HEK293 (cell line): Measurements from ENCODE around the gene ANKRD13D.

Experiments
- CTCF ChIA-PET: fragments of 350-600 bp; formaldehyde crosslinking; extraction: SDS; loops from one replicate; lab custom pipeline; 2021; ENCODE audit warnings: antibody characterized with exemption; lab: Yijun Ruan, JAX
- POLR2A ChIA-PET: fragments of 300-600 bp; formaldehyde crosslinking; extraction: SDS; loops from one replicate; lab custom pipeline; 2020; ENCODE audit warnings: antibody characterized with exemption, inconsistent platforms; lab: Yijun Ruan, JAX
- H3K27ac ChIP-seq: fragments of 200-500 bp; sonication (Bioruptor generic); 2 replicates; pipeline ENCODE4 v1.5.1; 2014; ENCODE audit warnings: low read depth, low read length, control low read depth, inconsistent platforms; ENCODE audit errors: extremely low read depth
- H3K36me3 ChIP-seq, 2 experiments: fragments of 200-500 bp in 1 of 2; sonication (Bioruptor generic) in 1 of 2; 1 replicate in 1 of 2; 2 replicates in 1 of 2; pipeline ENCODE4 v1.5.1; 2014 to 2017; ENCODE audit warnings: inconsistent platforms in 2 of 2, low read length in 2 of 2; ENCODE audit not compliant: control insufficient read depth in 2 of 2, insufficient read depth in 1 of 2
- H3K4me1 ChIP-seq: fragments of 200-500 bp; sonication (Bioruptor generic); 2 replicates; pipeline ENCODE4 v1.5.1; 2014; ENCODE audit warnings: mild to moderate bottlenecking, low read length, inconsistent platforms; ENCODE audit not compliant: control insufficient read depth, insufficient read depth
- H3K4me3 ChIP-seq: 2 replicates; pipeline ENCODE4 v1.5.1; 2011; ENCODE audit warnings: low read depth, mild to moderate bottlenecking, control low read depth, low read length, moderate library complexity
- H3K9me3 ChIP-seq: fragments of 200-500 bp; sonication (Bioruptor generic); 2 replicates; pipeline ENCODE4 v1.5.1; 2014; ENCODE audit warnings: low read depth, low read length, inconsistent platforms; ENCODE audit not compliant: control insufficient read depth, insufficient read depth
- GLI2 ChIP-seq: fragments of 450-650 bp; formaldehyde crosslinking; IDR thresholded peaks from 2 replicates; pipeline ENCODE4; 2017; ENCODE audit warnings: missing biosample characterization, missing genetic modification characterization, low read depth, borderline replicate concordance
- SCRT1 ChIP-seq: fragments of 450-650 bp; formaldehyde crosslinking; IDR thresholded peaks from 2 replicates; pipeline ENCODE4 v1.5.1; 2016; ENCODE audit warnings: missing biosample characterization, missing genetic modification characterization, borderline replicate concordance
- ZNF292 ChIP-seq: fragments of 450-650 bp; formaldehyde crosslinking; IDR thresholded peaks from 2 replicates; pipeline ENCODE4 v1.5.1; 2016; ENCODE audit warnings: low read depth, missing biosample characterization, missing genetic modification characterization, borderline replicate concordance
- ZNF302 ChIP-seq: fragments of 450-650 bp; formaldehyde crosslinking; IDR thresholded peaks from 2 replicates; pipeline ENCODE4 v1.5.1; 2016; ENCODE audit warnings: missing biosample characterization, missing genetic modification characterization, low read depth
- ZNF561 ChIP-seq: fragments of 450-650 bp; IDR thresholded peaks from 2 replicates; pipeline ENCODE4 v1.5.1; 2018; ENCODE audit warnings: missing biosample characterization, missing genetic modification characterization, borderline replicate concordance
- ZNF596 ChIP-seq: fragments of 450-650 bp; IDR thresholded peaks from 2 replicates; pipeline ENCODE4 v1.5.0; 2018; ENCODE audit warnings: missing biosample characterization, mild to moderate bottlenecking, missing genetic modification characterization, moderate library complexity
- TF ChIP-seq, protein P1 (sequence below): fragments of 450-650 bp; formaldehyde crosslinking; conservative IDR thresholded peaks from 2 replicates; pipeline ENCODE4 v1.5.1; 2016; ENCODE audit warnings: low read depth, missing biosample characterization, missing genetic modification characterization
- TF ChIP-seq, protein P2 (sequence below): sonication (generic); formaldehyde crosslinking; IDR thresholded peaks from 2 replicates; pipeline ENCODE4 v1.8.1; 2022; ENCODE audit warnings: mild to moderate bottlenecking, moderate library complexity, missing genetic modification reagents
- TF ChIP-seq, protein P3 (sequence below): fragments of 450-650 bp; formaldehyde crosslinking; IDR thresholded peaks from 2 replicates; pipeline ENCODE4 v1.5.1; 2016; ENCODE audit warnings: missing biosample characterization, missing genetic modification characterization

Gene ANKRD13D

DNA sequence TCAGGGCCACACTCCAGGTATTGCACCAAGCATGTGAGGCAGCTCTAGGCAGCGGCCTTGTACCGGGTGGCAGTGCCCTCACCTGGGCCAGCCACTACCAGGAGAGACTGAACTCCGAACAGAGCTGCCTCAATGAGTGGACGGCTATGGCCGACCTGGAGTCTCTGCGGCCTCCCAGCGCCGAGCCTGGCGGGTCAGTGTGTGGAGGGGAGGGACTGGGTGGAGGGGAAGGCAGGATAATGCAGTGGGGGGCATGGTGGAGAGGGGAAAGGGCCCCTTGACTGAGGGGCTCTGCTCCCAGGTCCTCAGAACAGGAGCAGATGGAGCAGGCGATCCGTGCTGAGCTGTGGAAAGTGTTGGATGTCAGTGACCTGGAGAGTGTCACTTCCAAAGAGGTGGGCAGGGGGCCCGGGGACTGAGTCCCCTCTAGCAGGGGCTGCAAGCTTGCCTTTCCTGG is 18.5 kb downstream of the ANKRD13D start:
- Histone ChIP-seq H3K4me3 (no peak overlapping the region), H3K36me3 (peaks cover 0 to 46% of the 10 kb centered on the region in 2 experiments; a peak in 1 of 3 replicates), H3K27ac (no peak overlapping the region), H3K4me1 (no peaks in the 10 kb centered on the region), H3K9me3 (no peaks in the 10 kb centered on the region)
- ChIA-PET CTCF (no interaction called here), POLR2A (no interaction called here)
- TF ChIP-seq ZNF561 (tag by site-specific recombination) (no peak), GLI2 (no peak)
- TF ChIP-seq, protein P1, sequence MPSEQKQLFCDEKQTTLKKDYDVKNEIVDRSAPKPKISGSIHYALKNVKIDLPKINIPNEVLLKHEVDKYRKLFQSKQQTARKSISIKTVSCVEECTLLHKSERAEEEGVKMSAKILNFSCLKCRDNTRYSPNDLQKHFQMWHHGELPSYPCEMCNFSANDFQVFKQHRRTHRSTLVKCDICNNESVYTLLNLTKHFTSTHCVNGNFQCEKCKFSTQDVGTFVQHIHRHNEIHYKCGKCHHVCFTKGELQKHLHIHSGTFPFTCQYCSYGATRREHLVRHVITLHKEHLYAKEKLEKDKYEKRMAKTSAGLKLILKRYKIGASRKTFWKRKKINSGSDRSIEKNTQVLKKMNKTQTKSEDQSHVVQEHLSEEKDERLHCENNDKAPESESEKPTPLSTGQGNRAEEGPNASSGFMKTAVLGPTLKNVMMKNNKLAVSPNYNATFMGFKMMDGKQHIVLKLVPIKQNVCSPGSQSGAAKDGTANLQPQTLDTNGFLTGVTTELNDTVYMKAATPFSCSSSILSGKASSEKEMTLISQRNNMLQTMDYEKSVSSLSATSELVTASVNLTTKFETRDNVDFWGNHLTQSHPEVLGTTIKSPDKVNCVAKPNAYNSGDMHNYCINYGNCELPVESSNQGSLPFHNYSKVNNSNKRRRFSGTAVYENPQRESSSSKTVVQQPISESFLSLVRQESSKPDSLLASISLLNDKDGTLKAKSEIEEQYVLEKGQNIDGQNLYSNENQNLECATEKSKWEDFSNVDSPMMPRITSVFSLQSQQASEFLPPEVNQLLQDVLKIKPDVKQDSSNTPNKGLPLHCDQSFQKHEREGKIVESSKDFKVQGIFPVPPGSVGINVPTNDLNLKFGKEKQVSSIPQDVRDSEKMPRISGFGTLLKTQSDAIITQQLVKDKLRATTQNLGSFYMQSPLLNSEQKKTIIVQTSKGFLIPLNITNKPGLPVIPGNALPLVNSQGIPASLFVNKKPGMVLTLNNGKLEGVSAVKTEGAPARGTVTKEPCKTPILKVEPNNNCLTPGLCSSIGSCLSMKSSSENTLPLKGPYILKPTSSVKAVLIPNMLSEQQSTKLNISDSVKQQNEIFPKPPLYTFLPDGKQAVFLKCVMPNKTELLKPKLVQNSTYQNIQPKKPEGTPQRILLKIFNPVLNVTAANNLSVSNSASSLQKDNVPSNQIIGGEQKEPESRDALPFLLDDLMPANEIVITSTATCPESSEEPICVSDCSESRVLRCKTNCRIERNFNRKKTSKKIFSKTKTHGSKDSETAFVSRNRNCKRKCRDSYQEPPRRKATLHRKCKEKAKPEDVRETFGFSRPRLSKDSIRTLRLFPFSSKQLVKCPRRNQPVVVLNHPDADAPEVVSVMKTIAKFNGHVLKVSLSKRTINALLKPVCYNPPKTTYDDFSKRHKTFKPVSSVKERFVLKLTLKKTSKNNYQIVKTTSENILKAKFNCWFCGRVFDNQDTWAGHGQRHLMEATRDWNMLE (tag by site-specific recombination) = no peak

DNA sequence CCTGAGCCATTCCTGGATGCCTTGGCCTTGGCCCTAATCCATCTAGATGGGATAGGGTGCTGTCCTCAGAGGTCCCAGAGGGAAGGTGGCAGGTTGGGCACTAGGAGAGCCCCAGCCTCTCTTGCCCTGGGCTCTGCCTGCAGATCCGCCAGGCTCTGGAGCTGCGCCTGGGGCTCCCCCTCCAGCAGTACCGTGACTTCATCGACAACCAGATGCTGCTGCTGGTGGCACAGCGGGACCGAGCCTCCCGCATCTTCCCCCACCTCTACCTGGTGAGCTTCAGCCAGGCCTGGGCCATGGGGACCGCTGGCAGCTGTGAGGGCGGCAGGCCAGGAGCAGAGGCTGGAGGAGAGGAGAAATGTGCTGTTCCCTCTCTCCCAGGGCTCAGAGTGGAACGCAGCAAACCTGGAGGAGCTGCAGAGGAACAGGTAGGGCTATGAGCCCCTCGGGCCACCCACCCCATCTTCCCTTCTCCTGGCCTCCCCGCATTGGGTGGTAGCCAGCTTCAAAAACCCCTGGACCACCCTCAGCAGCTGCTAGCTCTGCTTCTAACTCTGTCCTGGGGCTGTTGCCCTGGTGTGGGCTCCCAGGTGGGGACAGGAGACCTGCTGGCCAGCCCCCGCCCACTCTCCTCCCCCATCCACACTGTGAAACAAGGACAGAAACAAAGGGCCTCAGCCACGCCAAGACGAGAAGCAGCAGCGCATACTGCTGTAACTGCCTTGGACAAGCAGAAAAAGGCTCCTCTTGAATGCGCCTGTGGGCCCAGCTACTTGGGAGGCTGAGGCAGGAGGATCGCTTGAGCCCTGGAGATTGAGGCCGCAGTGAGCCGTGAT is 19.1 kb downstream of the ANKRD13D start:
- Histone ChIP-seq H3K36me3 (peaks cover 0 to 46% of the 10 kb centered on the region in 2 experiments; a peak in 1 of 3 replicates), H3K27ac (no peak overlapping the region), H3K9me3 (no peaks in the 10 kb centered on the region), H3K4me3 (no peak overlapping the region), H3K4me1 (no peaks in the 10 kb centered on the region)
- ChIA-PET POLR2A (interaction anchor here (0.6 kb wide), 1 partner anchor 24 kb away, joined by 6 read pairs; no protein-coding TSS in a partner anchor), CTCF (interaction anchor here (1.1 kb wide), 1 partner anchor 44 kb away, joined by 3 read pairs; no protein-coding TSS in a partner anchor)
- TF ChIP-seq SCRT1 (tag by site-specific recombination) (no peak), ZNF596 (tag by site-specific recombination) (no peak)
- TF ChIP-seq, protein P2, sequence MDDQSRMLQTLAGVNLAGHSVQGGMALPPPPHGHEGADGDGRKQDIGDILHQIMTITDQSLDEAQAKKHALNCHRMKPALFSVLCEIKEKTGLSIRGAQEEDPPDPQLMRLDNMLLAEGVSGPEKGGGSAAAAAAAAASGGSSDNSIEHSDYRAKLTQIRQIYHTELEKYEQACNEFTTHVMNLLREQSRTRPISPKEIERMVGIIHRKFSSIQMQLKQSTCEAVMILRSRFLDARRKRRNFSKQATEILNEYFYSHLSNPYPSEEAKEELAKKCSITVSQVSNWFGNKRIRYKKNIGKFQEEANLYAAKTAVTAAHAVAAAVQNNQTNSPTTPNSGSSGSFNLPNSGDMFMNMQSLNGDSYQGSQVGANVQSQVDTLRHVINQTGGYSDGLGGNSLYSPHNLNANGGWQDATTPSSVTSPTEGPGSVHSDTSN = no peak

DNA sequence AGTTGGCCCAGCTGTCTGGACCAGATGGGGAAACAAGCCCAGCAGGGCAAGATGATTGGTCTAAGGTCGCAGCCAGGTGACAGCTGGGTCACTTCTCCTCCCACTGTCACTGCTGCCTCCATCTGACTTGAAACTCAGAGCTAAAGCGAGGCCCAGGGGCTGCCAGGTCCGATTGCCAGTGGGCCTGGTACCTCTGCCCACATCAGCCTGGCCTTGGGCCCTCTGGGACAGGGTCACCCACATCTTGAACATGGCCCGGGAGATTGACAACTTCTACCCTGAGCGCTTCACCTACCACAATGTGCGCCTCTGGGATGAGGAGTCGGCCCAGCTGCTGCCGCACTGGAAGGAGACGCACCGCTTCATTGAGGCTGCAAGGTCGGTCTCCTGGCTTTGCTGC is 20.1 kb downstream of the ANKRD13D start:
- ChIA-PET CTCF (interaction anchor here (1.1 kb wide), 1 partner anchor 45 kb away, joined by 3 read pairs; no protein-coding TSS in a partner anchor), POLR2A (no interaction called here)
- Histone ChIP-seq H3K36me3 (peaks cover 0 to 46% of the 10 kb centered on the region in 2 experiments; a peak in 1 of 3 replicates), H3K4me1 (no peaks in the 10 kb centered on the region), H3K4me3 (no peak overlapping the region), H3K27ac (no peak overlapping the region), H3K9me3 (no peaks in the 10 kb centered on the region)
- TF ChIP-seq ZNF292 (tag by site-specific recombination) (no peak), ZNF302 (tag by site-specific recombination) (no peak)
- TF ChIP-seq, protein P3, sequence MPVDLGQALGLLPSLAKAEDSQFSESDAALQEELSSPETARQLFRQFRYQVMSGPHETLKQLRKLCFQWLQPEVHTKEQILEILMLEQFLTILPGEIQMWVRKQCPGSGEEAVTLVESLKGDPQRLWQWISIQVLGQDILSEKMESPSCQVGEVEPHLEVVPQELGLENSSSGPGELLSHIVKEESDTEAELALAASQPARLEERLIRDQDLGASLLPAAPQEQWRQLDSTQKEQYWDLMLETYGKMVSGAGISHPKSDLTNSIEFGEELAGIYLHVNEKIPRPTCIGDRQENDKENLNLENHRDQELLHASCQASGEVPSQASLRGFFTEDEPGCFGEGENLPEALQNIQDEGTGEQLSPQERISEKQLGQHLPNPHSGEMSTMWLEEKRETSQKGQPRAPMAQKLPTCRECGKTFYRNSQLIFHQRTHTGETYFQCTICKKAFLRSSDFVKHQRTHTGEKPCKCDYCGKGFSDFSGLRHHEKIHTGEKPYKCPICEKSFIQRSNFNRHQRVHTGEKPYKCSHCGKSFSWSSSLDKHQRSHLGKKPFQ (tag by site-specific recombination) = no peak
